HFFc6 (cell line): ENCODE data around the gene PTGFRN. TPM values are rescaled to one million over a fixed set of nuclear protein-coding genes. Genes with fewer than 3 reads are reported as not detected.

Experiments
- DNase-seq: peaks from one replicate; pipeline ENCODE4 v3.0.0-alpha.2; 2018
- H3K27ac Mint-ChIP-seq: 2 replicates; pipeline ENCODE4 v1.8.0; 2020; ENCODE audit warnings: mild to moderate bottlenecking, mixed read lengths
- H3K27me3 Mint-ChIP-seq: 2 replicates; pipeline ENCODE4 v1.8.0; 2021; ENCODE audit warnings: mild to moderate bottlenecking, moderate library complexity, mixed read lengths; ENCODE audit not compliant: insufficient read depth
- H3K36me3 Mint-ChIP-seq: 2 replicates; pipeline ENCODE4 v1.8.0; 2021; ENCODE audit warnings: low read depth, mixed read lengths
- H3K4me1 Mint-ChIP-seq: 2 replicates; pipeline ENCODE4 v1.8.0; 2020; ENCODE audit warnings: low read depth, mixed read lengths
- H3K4me3 Mint-ChIP-seq: 2 replicates; pipeline ENCODE4 v1.8.0; 2020; ENCODE audit warnings: mild to moderate bottlenecking, moderate library complexity, mixed read lengths
- H3K9me3 Mint-ChIP-seq: 2 replicates; pipeline ENCODE4 v1.8.0; 2020; ENCODE audit warnings: mild to moderate bottlenecking, mixed read lengths
- CTCF ChIP-seq: fragments of 200-600 bp; sonication (generic); IDR thresholded peaks from 2 replicates; pipeline ENCODE4 v1.5.0; 2021; ENCODE audit warnings: antibody characterized with exemption, mild to moderate bottlenecking
- total RNA-seq, 6 experiments: library from RNA; stranded (reverse); fragmentation: NEBNext Ultra II Directional; extraction: Animal tissue kit (Norgen Biotek cat#: 25700); gene quantifications; 2 replicates in 1 of 6; 3 replicates in 5 of 6; pipeline ENCODE4 v1.2.3, GENCODE V29; 2021

PTGFRN gene
- total RNA-seq, 6 experiments from 2014 or later: 0.14 TPM; not detected in 5

DNA sequence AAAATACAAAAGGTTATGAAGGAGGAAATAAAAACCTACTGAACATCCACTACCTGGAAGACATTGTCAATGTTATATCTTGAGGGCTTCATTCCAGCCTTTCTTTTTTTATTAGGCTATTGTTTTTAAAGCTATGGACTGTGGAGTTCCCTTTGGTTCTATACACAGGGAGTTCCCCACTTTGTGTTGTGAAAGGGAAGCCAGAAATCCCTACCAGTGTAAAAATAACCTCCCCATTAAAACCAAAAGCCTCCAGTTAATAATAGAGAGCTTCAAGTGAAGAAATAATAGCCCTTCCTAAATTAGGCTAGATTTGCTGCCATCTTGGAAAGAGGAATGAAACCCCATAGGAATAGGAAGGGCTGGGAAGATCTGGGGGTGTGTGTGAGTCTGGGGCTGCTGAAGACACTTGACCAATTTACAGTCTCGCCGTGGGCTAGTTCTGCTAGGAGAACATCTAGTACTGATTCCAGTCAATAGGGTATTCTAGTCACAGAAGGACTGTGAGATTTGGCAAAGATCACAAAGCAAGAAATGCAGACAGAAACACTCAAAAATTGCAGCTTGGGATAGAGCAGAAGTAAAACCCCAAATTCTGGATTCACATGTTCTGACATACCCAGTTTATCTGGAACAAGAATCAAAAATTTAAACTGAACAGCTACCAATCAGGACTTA lies 32.4 kb upstream of the PTGFRN start:
- H3K4me3 Mint-ChIP-seq: no peak overlapping the region
- H3K4me1 Mint-ChIP-seq: peaks cover 7% of the 10 kb centered on the region; the same call in 1 of the 2 replicates
- H3K36me3 Mint-ChIP-seq: no peaks in the 10 kb centered on the region
- H3K27me3 Mint-ChIP-seq: peaks cover 5% of the 10 kb centered on the region; the same call in 1 of the 2 replicates
- TF ChIP-seq CTCF: no peak
- DNase-seq: no peak
- H3K27ac Mint-ChIP-seq: no peak overlapping the region
- no peaks in the 10 kb centered on the region for H3K9me3 Mint-ChIP-seq

DNA sequence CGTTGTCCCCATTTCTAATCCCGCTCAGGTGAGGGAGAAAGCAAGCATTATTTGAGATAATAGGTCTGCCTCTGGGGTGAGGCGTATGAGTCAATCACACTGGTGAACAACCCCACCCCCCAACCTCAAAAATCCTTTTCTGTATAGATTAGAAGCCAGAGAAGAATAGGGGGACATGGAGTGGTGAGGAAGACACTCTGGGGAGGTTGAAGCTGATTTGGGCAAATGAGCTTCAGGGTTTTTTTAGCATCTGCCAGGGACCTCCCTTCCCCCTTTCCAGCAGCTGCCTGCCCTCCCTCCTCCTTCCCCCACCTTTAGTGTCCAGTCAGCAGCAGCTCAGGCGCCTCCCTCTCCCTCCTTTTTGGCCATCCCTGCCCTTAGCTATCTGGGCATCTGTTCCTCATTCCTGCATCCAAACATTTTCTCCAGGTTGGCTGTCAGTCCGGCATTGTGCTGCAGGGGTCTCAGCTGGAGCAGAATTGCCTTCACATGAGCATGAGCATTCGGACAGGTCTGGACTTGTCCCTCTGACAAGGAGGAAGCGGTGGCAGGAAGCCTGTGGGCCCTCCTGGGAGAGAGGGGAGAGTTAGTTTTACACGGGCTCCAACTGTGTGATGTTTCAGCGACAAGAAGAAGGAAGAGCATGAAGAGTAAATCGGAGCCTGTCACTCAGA lies 30.8 kb upstream of the PTGFRN start:
- no peaks in the 10 kb centered on the region for H3K36me3 Mint-ChIP-seq
- no peak overlapping the region for H3K27ac Mint-ChIP-seq
- no peak overlapping the region for H3K4me3 Mint-ChIP-seq
- H3K27me3 Mint-ChIP-seq: peaks cover 11% of the 10 kb centered on the region
- no peak for DNase-seq
- H3K4me1 Mint-ChIP-seq: peaks cover 10% of the 10 kb centered on the region; the same call in 1 of the 2 replicates
- TF ChIP-seq CTCF: no peak
- H3K9me3 Mint-ChIP-seq: no peaks in the 10 kb centered on the region

DNA sequence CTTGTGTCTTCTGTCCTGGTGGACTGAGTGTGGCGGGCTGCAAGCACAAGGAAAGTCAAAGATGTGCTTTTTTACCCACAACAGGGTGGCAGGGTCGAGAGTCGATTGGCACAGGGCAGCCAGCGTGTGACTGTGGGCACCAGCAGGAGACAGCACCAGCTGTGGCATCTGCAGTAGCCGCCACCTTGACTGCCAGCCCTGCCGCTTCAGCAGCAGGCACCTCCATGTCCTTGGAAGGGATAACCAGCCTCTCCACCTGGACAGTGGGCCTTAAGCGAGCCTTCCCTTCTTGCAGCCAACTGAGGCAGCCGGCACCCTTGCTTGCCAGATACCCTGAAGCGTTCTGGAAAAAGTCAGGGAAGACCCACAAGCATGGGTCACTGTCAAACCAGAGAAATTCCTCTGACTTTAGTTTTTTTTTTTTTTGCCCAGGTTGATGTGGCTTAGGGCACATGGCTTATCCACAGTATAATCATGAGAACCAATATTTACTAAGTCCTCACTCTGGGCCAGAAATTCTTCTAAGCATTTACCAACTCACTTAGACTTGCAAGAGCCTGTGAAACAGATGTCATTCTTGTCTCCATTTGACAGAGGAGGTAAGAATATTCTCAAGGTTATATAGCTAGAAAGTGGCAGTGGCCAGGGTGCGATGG lies 30.1 kb upstream of the PTGFRN start:
- H3K36me3 Mint-ChIP-seq: no peaks in the 10 kb centered on the region
- no peak for DNase-seq
- no peak overlapping the region for H3K4me3 Mint-ChIP-seq
- no peak overlapping the region for H3K27ac Mint-ChIP-seq
- peaks cover 17% of the 10 kb centered on the region for H3K27me3 Mint-ChIP-seq
- no peak for TF ChIP-seq CTCF
- H3K9me3 Mint-ChIP-seq: no peaks in the 10 kb centered on the region
- peaks cover 10% of the 10 kb centered on the region; the same call in 1 of the 2 replicates for H3K4me1 Mint-ChIP-seq

DNA sequence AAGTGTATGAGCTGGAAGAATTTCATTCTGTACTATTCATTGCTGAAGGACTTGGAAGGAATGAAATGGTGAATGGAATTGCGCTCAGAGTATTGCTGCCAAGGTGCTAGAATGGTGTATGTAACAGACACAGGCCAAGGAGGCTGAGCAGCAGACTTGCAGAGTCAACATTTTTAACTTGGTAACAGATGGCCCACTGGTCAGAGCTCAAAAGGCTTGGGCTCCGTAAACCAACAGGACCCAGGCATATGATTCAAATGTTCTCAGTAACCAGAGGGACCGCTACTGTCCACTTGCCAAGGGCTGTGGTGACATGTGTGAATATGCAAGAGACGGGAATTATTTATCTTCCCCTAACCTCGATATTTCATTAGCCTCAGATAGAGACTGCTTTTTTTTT lies 28.8 kb upstream of the PTGFRN start:
- H3K27ac Mint-ChIP-seq: no peak overlapping the region
- peaks cover 17% of the 10 kb centered on the region for H3K27me3 Mint-ChIP-seq
- DNase-seq: no peak
- no peaks in the 10 kb centered on the region for H3K36me3 Mint-ChIP-seq
- H3K4me3 Mint-ChIP-seq: no peak overlapping the region
- peaks cover 10% of the 10 kb centered on the region; the same call in 1 of the 2 replicates for H3K4me1 Mint-ChIP-seq
- H3K9me3 Mint-ChIP-seq: no peaks in the 10 kb centered on the region
- TF ChIP-seq CTCF: no peak

DNA sequence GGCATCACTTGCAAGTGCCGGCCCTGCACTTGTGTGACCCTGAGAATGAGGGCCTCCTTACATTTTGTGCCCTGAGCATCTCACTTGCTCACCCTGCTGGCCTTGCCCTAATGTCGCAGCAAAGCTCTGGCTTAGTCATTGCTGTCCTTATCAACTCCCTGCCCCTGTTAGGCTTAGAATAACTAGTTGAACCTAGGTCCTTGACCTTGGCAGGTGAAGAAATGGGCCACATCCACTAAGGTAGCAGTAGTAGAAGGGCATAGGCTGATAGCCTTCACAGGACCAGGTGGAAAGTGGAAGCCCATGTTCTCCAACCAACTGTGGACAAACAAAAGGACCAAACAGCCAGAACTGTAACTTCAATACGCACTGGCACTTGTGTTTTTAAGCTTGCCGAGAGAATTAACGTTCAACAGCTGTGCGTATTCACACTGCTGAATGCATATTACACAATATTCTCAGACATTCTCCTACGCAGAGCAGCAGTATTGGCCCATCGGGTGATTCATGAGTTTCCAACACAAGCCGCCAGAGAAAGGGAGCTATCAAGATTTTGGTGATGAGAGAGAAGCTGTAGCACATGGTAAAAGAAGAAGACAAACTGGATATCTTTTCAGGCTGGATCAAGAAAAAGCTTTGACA lies 27.7 kb upstream of the PTGFRN start:
- no peak overlapping the region for H3K4me3 Mint-ChIP-seq
- peak; percentile 61 for TF ChIP-seq CTCF
- DNase-seq: peak; percentile 58
- H3K36me3 Mint-ChIP-seq: no peaks in the 10 kb centered on the region
- H3K27me3 Mint-ChIP-seq: peaks cover 19% of the 10 kb centered on the region
- peaks cover 10% of the 10 kb centered on the region; the same call in 1 of the 2 replicates for H3K4me1 Mint-ChIP-seq
- H3K27ac Mint-ChIP-seq: no peak overlapping the region
- no peaks in the 10 kb centered on the region for H3K9me3 Mint-ChIP-seq
